SK-N-SH (cell line): ENCODE data around the gene VSIG8. TPM values are rescaled to one million over a fixed set of nuclear protein-coding genes. Genes with fewer than 3 reads are reported as not detected.

ENCODE experiments used
- CTCF ChIA-PET: fragments of 300-600, 350-600 bp; formaldehyde crosslinking; extraction: SDS; loops from one replicate; lab custom pipeline; 2021; lab: Yijun Ruan, JAX
- POLR2A ChIA-PET: fragments of 350-600 bp; sonication (Branson Sonifier 250); formaldehyde crosslinking; extraction: SDS; loops from one replicate; lab custom pipeline; 2020; ENCODE audit warnings: antibody characterized with exemption, inconsistent platforms; lab: Yijun Ruan, JAX
- DNase-seq: peaks from one replicate; pipeline ENCODE4 v3.0.0; 2012
- H2AFZ ChIP-seq: fragments of 200-600 bp; sonication (generic); 2 replicates; pipeline ENCODE4 v1.8.1; 2016; ENCODE audit warnings: antibody characterized with exemption, mild to moderate bottlenecking, low read depth
- H3F3A ChIP-seq: fragments of 200-600 bp; sonication (generic); replicated peaks from 2 replicates; pipeline ENCODE3; 2016; ENCODE audit warnings: antibody characterized with exemption, mild to moderate bottlenecking; ENCODE audit not compliant: insufficient read depth
- H3K27ac ChIP-seq, 2 experiments: fragments of 200-500 bp in 1 of 2; fragments of 200-600 bp in 1 of 2; sonication (Bioruptor generic) in 1 of 2; sonication (generic), shearing (Covaris generic) in 1 of 2; 2 replicates each; pipeline versions ENCODE4 v1.5.1 to v1.6.1; 2014 to 2016; ENCODE audit warnings: low read depth in 2 of 2, inconsistent platforms in 1 of 2, low read length in 1 of 2, mild to moderate bottlenecking in 1 of 2, mixed read lengths in 1 of 2
- H3K27me3 ChIP-seq: fragments of 200-600 bp; sonication (generic), shearing (Covaris generic); 2 replicates; pipeline ENCODE4 v1.6.1; 2016; ENCODE audit warnings: mixed run types; ENCODE audit not compliant: insufficient read depth
- H3K36me3 ChIP-seq, 2 experiments: fragments of 200-500 bp in 1 of 2; fragments of 200-600 bp in 1 of 2; sonication (Bioruptor generic) in 1 of 2; sonication (generic) in 1 of 2; replicated peaks in 1 of 2; 2 replicates each; pipeline versions ENCODE3 to v1.5.1; 2014 to 2016; ENCODE audit warnings: low read length in 1 of 2, mild to moderate bottlenecking in 1 of 2; ENCODE audit not compliant: insufficient read depth in 2 of 2, control insufficient read depth in 1 of 2
- H3K4me1 ChIP-seq, 2 experiments: fragments of 200-500 bp in 1 of 2; fragments of 200-600 bp in 1 of 2; sonication (Bioruptor generic) in 1 of 2; sonication (generic), shearing (Covaris generic) in 1 of 2; 2 replicates each; pipeline versions ENCODE4 v1.5.1 to v1.6.1; 2014 to 2016; ENCODE audit warnings: low read depth in 1 of 2, low read length in 1 of 2, mixed run types in 1 of 2; ENCODE audit not compliant: insufficient read depth in 2 of 2, control insufficient read depth in 1 of 2
- H3K4me2 ChIP-seq: fragments of 200-600 bp; sonication (generic), shearing (Covaris generic); 2 replicates; pipeline ENCODE4 v1.6.1; 2017; ENCODE audit warnings: mixed run types
- H3K4me3 ChIP-seq, 2 experiments: fragments of 200-500 bp in 1 of 2; fragments of 200-600 bp in 1 of 2; sonication (Bioruptor generic) in 1 of 2; sonication (generic), shearing (Covaris generic) in 1 of 2; 2 replicates each; pipeline versions ENCODE4 v1.5.1 to v1.8.1; 2014 to 2016; ENCODE audit warnings: low read depth in 2 of 2, inconsistent platforms in 1 of 2, low read length in 1 of 2, mild to moderate bottlenecking in 1 of 2, mixed read lengths in 1 of 2, moderate library complexity in 1 of 2
- H3K79me2 ChIP-seq: fragments of 200-600 bp; sonication (generic); 2 replicates; pipeline ENCODE4 v1.8.1; 2017; ENCODE audit warnings: mild to moderate bottlenecking; ENCODE audit not compliant: insufficient read depth
- H3K9ac ChIP-seq: fragments of 200-600 bp; sonication (generic); 2 replicates; pipeline ENCODE4 v1.6.1; 2017; ENCODE audit warnings: mixed run types
- H3K9me2 ChIP-seq: fragments of 200-600 bp; sonication (generic); 2 replicates; pipeline ENCODE4 v1.6.1; 2017; ENCODE audit warnings: mixed run types
- H3K9me3 ChIP-seq: fragments of 200-600 bp; sonication (generic); 2 replicates; pipeline ENCODE4 v1.6.1; 2017; ENCODE audit warnings: mixed run types, mild to moderate bottlenecking, moderate library complexity
- H4K20me1 ChIP-seq: fragments of 200-600 bp; sonication (generic); 2 replicates; pipeline ENCODE4 v1.6.1; 2017; ENCODE audit warnings: mild to moderate bottlenecking, mixed run types; ENCODE audit not compliant: insufficient read depth
- CHD2 ChIP-seq: fragments of 150-350 bp; IDR thresholded peaks from 2 replicates; pipeline ENCODE4 v1.6.1; 2018; ENCODE audit warnings: low read length; ENCODE audit not compliant: partially characterized antibody
- CTCF ChIP-seq: fragments of 200-600 bp; sonication (generic); IDR thresholded peaks from 2 replicates; pipeline ENCODE4 v1.6.1; 2017; ENCODE audit warnings: antibody characterized with exemption, mild to moderate bottlenecking, moderate library complexity
- EZH2phosphoT487 ChIP-seq: fragments of 200-600 bp; sonication (generic); IDR thresholded peaks from 2 replicates; pipeline ENCODE4 v1.6.1; 2017; ENCODE audit warnings: low read depth, mixed run types, mild to moderate bottlenecking, antibody characterized with exemption, moderate library complexity, borderline replicate concordance
- FOXJ3 ChIP-seq: sonication (generic); formaldehyde crosslinking; IDR thresholded peaks from 2 replicates; pipeline ENCODE4 v1.5.1; 2020; ENCODE audit warnings: mild to moderate bottlenecking, missing genetic modification reagents
- FOXM1 ChIP-seq: IDR thresholded peaks from 2 replicates; pipeline ENCODE4 v1.4.0; 2012; ENCODE audit warnings: low read depth, mild to moderate bottlenecking
- GABPA ChIP-seq: IDR thresholded peaks from 2 replicates; pipeline ENCODE4 v1.4.0; 2012; ENCODE audit warnings: low read depth, mild to moderate bottlenecking
- JUND ChIP-seq: IDR thresholded peaks from 2 replicates; pipeline ENCODE4 v1.4.0; 2012
- MEF2A ChIP-seq: IDR thresholded peaks from 2 replicates; pipeline ENCODE4 v1.4.0; 2012; ENCODE audit warnings: low read depth, borderline replicate concordance
- NFIC ChIP-seq: IDR thresholded peaks from 2 replicates; pipeline ENCODE4 v1.4.0; 2012; ENCODE audit warnings: borderline replicate concordance
- NRF1 ChIP-seq: IDR thresholded peaks from 2 replicates; pipeline ENCODE4 v1.6.1; 2012; ENCODE audit warnings: low read depth, mild to moderate bottlenecking, low read length
- PBX3 ChIP-seq: IDR thresholded peaks from 2 replicates; pipeline ENCODE4; 2012
- RAD21 ChIP-seq: IDR thresholded peaks from 2 replicates; pipeline ENCODE4 v1.6.1; 2012; ENCODE audit warnings: mild to moderate bottlenecking, low read length
- SIN3A ChIP-seq: IDR thresholded peaks from 2 replicates; pipeline ENCODE4 v1.6.1; 2012; ENCODE audit warnings: low read depth, mild to moderate bottlenecking, low read length, moderate library complexity, borderline replicate concordance
- TCF12 ChIP-seq: IDR thresholded peaks from 2 replicates; pipeline ENCODE4 v1.4.0; 2012
- TEAD4 ChIP-seq: IDR thresholded peaks from 2 replicates; pipeline ENCODE4 v1.4.0; 2012; ENCODE audit warnings: mild to moderate bottlenecking, borderline replicate concordance; ENCODE audit not compliant: insufficient read depth
- WGBS: methylation state at CpG from one replicate; pipeline ENCODE4 v1.1.6; 2017; ENCODE audit warnings: low lambda C conversion rate; 5-methylcytosine and 5-hydroxymethylcytosine counted together
- polyA plus RNA-seq, 3 experiments: library from polyadenylated mRNA; depleted of rRNA; stranded (reverse); fragments of >200 nt; gene quantifications; 2 replicates each; pipeline ENCODE4 v1.2.3, GENCODE V29; 2012
- TF ChIP-seq, protein P1 (sequence below): IDR thresholded peaks from 2 replicates; pipeline ENCODE4 v1.4.0; 2012; ENCODE audit warnings: low read depth, borderline replicate concordance
- TF ChIP-seq, protein P2 (sequence below): fragments of 150-350 bp; IDR thresholded peaks from 2 replicates; pipeline ENCODE4 v1.6.1; 2016; ENCODE audit warnings: mild to moderate bottlenecking, low read depth, low read length

The VSIG8 gene
- polyA plus RNA-seq (2012; rRNA removed): not detected in 2 replicates
- 0.03 and 0.08 TPM in 2 replicates for polyA plus RNA-seq (2012; cell fraction: cytosol; rRNA removed)
- 0.19 and 0.27 TPM in 2 replicates for polyA plus RNA-seq (2012; cell fraction: nucleus; rRNA removed)

DNA sequence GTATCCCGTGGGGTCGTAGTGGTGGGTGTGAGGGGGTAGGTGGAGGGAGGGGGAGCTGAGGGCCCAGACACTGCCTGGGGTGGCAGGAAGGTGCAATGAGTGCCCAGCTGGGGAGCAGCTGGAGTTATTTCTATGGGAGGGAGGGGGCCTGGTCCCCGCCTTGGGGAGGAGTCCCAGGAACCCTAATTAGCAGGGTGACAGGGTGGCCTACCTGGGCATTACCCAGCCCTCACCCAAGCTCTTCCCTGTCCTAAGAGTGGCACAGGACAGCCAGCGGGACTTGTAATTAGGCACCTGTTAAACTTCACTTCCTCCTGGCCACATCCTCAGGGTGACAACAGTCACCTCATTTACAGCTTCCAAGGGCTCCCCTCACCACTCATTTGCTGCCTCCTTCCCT lies at the start of gene VSIG8:
TSS of gene VSIG8 (minus strand) at position 101 of the 400 bp plus-strand sequence. CDS start 136 bp downstream, outside the sequence.
- no peak within 1 kb of the TSS for H3K9ac ChIP-seq
- H3K4me1 ChIP-seq: peaks cover 0 to 11% of the 10 kb centered on the region in 2 experiments; a peak in 1 of 4 replicates
- POLR2A ChIA-PET: no interaction called here
- no peaks in the 10 kb centered on the region for H3K9me3 ChIP-seq
- H3K36me3 ChIP-seq: no peaks in the 10 kb centered on the region
- TF ChIP-seq, protein P1, sequence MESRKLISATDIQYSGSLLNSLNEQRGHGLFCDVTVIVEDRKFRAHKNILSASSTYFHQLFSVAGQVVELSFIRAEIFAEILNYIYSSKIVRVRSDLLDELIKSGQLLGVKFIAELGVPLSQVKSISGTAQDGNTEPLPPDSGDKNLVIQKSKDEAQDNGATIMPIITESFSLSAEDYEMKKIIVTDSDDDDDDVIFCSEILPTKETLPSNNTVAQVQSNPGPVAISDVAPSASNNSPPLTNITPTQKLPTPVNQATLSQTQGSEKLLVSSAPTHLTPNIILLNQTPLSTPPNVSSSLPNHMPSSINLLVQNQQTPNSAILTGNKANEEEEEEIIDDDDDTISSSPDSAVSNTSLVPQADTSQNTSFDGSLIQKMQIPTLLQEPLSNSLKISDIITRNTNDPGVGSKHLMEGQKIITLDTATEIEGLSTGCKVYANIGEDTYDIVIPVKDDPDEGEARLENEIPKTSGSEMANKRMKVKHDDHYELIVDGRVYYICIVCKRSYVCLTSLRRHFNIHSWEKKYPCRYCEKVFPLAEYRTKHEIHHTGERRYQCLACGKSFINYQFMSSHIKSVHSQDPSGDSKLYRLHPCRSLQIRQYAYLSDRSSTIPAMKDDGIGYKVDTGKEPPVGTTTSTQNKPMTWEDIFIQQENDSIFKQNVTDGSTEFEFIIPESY: no peak
- TF ChIP-seq TEAD4: no peak
- no peak for TF ChIP-seq TCF12
- no peak for TF ChIP-seq SIN3A
- TF ChIP-seq EZH2phosphoT487: no peak
- TF ChIP-seq PBX3: no peak
- TF ChIP-seq FOXJ3 (CRISPR knock-in tag): no peak
- no peak for TF ChIP-seq NRF1
- TF ChIP-seq MEF2A: no peak
- TF ChIP-seq JUND: no peak
- no peak for TF ChIP-seq CTCF
- no peak for TF ChIP-seq NFIC
- TF ChIP-seq CHD2: no peak
- no peak for TF ChIP-seq FOXM1
- no peak for TF ChIP-seq GABPA
- TF ChIP-seq RAD21: no peak
- TF ChIP-seq, protein P2, sequence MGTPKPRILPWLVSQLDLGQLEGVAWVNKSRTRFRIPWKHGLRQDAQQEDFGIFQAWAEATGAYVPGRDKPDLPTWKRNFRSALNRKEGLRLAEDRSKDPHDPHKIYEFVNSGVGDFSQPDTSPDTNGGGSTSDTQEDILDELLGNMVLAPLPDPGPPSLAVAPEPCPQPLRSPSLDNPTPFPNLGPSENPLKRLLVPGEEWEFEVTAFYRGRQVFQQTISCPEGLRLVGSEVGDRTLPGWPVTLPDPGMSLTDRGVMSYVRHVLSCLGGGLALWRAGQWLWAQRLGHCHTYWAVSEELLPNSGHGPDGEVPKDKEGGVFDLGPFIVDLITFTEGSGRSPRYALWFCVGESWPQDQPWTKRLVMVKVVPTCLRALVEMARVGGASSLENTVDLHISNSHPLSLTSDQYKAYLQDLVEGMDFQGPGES: no peak
- no peaks in the 10 kb centered on the region for H3K9me2 ChIP-seq
- no peaks in the 10 kb centered on the region for H3F3A ChIP-seq
- 79% methylated on average over 4 of the region's 4 CpGs for WGBS
- H3K4me2 ChIP-seq: no peak within 1 kb of the TSS
- H3K4me3 ChIP-seq: no peak within 1 kb of the TSS
- CTCF ChIA-PET: interaction anchor here (1.7 to 4.9 kb wide), 2 partner anchors 28 to 63 kb away, joined by 6 to 14 read pairs; no protein-coding TSS in a partner anchor
- no peaks in the 10 kb centered on the region for H3K79me2 ChIP-seq
- no peaks in the 10 kb centered on the region for H4K20me1 ChIP-seq
- H2AFZ ChIP-seq: no peak within 1 kb of the TSS
- no peaks in the 10 kb centered on the region for H3K27me3 ChIP-seq
- DNase-seq: no peak
- no peak within 1 kb of the TSS for H3K27ac ChIP-seq
